Stromal cell of bone marrow (primary cell): ENCODE measurements around the gene SDR42E1.
A peak's percentile ranks its signal among the peaks of the same experiment; 100 is the strongest.

Experiments used
- DNase-seq: peaks from one replicate; pipeline ENCODE4 v3.0.0-alpha.2; 2012; ENCODE audit warnings: low read depth

SDR42E1 gene, protein sequence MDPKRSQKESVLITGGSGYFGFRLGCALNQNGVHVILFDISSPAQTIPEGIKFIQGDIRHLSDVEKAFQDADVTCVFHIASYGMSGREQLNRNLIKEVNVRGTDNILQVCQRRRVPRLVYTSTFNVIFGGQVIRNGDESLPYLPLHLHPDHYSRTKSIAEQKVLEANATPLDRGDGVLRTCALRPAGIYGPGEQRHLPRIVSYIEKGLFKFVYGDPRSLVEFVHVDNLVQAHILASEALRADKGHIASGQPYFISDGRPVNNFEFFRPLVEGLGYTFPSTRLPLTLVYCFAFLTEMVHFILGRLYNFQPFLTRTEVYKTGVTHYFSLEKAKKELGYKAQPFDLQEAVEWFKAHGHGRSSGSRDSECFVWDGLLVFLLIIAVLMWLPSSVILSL

GRCh38 chr16:82011199-82011641 is at the start of gene SDR42E1:
SDR42E1 (minus strand) TSS chr16:82011470; CDS start chr16:82000858, 10,612 bp downstream.
- no peak for DNase-seq

GRCh38 chr16:82059983-82060421 is 48.7 kb upstream of the SDR42E1 start:
- no peak for DNase-seq

- no peak for DNase-seq
Measured at GRCh38 chr16:82059161-82059982, 48.1 kb upstream of the SDR42E1 start.

GRCh38 chr16:82056550-82056896 is 45.3 kb upstream of the SDR42E1 start:
- DNase-seq, result no peak

DNA sequence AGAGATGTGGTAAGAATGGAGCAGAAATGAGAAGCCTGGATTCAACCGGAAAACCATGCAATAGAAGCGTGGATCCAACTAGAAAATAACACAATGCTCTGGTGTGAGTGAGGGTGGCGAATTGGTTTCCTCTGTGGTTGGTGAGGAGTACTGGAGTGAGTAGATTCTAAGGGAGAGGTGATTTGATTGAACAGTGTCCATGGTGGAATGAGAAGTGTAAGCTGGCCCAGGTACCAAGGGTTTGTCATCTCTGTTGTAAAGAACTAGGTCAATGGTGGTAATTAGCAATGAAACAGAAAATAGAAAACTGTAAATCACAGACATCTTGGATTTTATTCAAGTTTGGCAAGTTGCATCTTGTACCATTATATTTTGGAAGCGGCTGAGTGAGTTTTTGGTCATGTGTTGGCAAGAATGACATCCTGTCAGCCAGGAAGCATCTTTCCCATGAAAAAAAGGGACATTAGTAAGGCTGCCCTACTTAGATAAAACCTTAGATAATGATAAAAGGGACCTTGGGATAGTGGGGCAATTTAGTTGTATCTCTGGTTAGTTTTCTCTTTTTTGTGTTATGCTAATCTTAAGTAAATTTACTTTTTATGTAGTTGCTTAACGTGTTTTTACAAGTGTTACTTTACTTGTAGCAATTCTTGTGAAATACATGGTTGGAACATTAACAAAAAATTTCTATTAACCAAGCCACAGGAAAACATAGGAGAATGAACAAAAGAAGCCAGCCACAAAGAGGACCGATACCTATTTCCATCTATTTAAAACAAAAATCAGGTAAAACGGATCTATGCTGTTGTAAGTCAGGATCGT is 44.7 kb upstream of the SDR42E1 start:
- DNase-seq, result no peak

GRCh38 chr16:82055117-82055516 is 43.8 kb upstream of the SDR42E1 start:
- no peak for DNase-seq

GRCh38 chr16:82051656-82052055 is 40.4 kb upstream of the SDR42E1 start:
- no peak for DNase-seq

DNA sequence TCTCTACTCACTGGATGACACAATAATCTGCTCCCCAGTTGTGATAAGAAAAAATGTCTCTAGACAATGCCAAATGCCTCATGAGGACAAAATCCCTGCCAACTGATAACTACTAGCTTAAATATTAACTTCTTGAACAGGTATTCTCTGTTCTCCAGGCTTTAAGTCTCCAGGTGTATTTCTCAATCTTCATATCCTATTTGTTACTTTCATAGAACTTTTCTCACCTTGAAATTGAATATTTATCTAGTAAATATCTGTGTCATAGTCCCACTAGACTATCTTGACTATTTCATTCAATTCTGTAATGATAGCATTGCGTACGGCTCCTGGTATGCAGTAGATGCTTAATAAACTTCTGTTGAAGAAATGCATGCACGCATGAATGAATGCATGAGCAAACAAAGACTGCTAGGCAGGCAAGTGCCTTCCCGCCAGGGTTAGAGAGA is 39.7 kb upstream of the SDR42E1 start:
- DNase-seq, result no peak

DNA sequence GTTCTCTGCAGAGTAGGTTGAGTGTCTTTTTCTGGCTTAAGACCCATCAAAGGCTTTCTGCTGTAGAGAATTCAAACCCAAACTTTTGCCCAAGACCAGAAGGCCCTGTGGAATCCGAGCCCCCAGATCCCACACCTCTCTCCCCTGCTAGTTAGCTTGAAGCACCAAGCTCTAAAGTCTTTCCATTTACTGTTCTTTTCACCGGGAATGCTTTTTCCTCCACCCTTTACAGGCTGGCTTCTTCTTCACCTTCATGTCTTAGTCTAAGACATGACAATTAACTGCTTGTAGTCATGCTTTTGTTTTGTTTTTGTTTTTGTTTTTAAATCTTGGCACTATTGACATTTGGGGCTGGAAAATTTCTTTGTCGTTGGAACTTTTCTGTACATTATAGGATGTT is 39.2 kb upstream of the SDR42E1 start:
- no peak for DNase-seq

GRCh38 chr16:82049484-82049883 is 38.2 kb upstream of the SDR42E1 start:
- DNase-seq, result no peak

DNA sequence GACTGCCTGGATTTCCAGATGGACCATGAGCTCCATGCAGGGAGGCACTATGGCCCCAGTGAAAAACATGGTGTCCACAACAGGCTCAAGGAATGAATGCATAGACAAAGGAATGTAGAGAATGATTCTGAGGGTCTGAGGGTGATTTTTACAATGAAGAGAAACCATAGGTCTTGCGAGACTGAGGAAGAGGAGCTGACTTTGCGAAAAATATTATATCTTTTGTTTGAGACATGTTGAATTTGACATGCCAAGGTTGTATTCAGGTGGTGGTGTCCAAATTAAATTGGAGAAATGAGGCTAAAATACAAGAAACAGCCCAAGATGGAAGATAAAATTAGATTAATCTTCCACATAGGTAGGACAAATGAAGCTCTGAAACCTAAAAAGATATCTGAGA is 36.5 kb upstream of the SDR42E1 start:
- DNase-seq, result no peak

GRCh38 chr16:82047374-82047773 is 36.1 kb upstream of the SDR42E1 start:
- DNase-seq, result no peak

DNA sequence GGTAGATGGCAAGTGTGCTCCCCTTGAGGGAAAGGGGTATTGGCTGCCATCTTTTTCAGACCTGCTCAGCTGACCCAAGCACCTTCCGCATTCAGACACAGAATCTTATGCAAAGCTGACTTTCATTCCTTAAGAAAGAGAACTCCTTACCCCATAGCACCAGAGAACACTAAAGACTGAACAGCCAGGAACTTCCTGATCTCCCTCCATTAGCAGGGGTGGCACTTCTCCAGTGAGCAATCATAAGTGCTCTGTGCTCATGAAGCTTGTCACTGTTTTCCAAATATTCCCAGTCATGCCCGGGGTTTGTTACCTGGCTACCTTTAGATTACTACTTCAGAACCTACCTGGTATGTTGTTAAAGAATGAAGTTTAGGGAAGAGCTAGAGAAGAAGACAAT is 35.7 kb upstream of the SDR42E1 start:
- no peak for DNase-seq

GRCh38 chr16:82046541-82046940 is 35.3 kb upstream of the SDR42E1 start:
- no peak for DNase-seq

DNA sequence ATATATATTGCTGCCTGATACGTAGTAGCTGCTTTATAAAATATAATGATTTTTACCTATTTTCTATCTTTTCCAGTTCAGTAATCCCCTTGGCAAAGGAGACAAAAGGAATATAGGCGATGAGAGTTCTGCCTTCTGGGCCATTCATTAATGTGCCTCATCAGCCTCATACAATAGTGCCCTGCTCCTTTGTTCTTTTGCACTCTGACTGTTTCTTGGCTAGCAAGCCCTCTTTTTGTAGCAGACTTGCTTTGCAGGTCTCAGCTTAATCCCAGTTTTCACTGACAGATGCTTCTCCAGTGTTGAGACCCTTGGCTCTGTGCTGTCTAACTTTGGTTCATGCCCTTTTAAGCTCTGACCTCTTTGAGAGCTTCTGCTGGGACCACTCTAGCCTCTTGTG is 34.2 kb upstream of the SDR42E1 start:
- DNase-seq, result no peak

GRCh38 chr16:82044585-82044911 is 33.3 kb upstream of the SDR42E1 start:
- DNase-seq, result no peak

DNA sequence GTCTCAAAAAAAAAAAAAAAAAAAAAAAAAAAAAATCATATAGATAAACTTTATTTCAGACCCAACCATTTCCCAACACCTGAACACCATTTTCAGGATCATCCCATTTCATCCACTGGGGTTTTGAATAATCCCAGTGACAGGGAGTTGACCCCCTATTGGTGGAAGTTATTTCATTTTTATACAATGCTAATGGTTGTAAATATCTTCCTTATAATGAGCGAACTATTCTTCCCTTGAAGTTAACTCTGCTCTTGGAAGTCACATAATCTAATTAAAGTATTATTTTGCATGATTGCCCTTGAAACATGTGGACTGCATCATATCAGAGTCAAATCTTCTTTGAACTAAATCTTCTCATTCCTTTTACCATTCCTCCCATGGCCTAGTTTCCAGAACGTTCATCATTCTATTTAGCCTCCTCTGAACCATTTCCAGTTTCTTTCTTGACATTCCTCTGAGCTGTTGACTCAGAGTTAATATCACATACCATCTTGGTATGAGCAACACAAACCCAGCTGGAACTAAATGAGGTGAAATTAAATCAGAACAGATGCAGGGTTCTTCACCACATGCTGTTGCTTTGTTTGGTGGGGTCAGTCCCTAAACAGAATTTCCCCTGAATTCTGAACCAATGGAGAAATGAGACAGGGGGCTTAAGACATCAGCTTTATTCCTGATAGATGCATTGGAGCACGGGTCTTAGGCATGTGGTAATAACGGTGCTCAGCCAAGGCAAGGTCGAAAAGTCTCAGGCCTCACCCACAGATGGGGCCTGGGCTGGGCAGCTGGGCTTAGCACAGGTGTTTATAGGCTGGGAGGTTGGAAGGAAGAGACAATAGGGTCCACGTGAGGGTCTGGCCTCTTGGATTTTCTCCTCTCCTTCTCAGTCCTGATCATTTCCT is 32.7 kb upstream of the SDR42E1 start:
- peak; percentile 59 for DNase-seq

DNA sequence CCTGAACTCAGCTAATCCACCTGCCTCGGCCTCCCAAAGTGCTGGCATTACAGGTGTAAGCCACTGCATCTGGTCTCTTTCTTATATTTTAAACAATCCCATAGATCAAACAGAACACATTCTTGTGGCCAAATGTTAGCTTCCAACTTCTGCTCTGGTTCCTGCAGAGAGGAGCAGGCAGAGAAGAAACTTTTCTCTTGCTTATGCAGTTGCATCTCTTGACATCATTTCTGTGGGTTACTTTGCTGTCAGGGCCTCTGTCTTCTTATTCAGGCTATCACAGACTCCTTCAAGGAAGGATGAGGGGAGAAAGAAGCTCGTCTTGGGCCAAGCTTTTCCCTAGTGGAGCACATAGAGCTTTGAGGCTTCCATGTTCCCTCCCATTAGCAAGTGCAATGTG is 31.6 kb upstream of the SDR42E1 start:
- no peak for DNase-seq

- no peak for DNase-seq
Measured at GRCh38 chr16:82042144-82042543, 30.9 kb upstream of the SDR42E1 start.

DNA sequence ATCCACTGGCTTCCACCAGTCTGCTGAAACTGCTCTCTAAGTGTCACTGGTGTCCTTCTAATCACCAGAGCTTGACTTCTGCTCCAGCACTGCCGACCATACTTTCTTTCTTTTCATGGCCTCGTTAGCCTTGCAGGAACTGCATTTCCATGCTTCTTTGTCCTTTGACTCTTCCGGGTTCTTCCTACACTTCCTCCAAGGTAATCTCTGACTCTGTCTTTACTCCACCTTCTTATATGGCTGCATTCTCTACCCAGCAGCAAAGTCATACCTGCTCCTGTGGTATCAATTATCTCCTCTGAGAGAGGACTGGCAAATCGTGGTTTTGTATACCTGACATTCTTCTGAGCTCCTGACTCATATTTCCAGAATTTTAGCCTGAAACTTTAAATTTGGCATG is 30.3 kb upstream of the SDR42E1 start:
- no peak for DNase-seq

DNA sequence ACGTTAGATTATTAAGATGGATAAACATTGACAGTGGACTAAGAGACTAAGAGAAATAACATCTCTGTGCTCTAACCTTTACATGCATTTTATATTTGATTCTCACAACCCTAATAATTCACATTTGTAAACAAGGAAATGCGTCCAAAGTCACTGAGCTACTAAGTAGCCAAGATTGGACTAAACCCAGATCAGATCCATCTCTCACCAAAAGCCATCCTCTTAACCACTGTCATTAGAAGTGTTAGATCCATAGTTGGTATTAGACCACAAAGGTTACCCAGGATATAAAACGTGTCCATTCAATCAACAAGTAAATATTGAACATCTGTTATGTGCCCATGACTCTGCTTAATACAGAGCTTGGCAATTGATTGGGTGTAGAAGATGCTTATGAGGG is 29.0 kb upstream of the SDR42E1 start:
- no peak for DNase-seq
